Activated CD4-positive, alpha-beta T cell treated with anti-CD3 and anti-CD28 coated beads, Interleukin-2, amount 50 U/mL, for 16 hours (primary cell): Measurements from ENCODE around the gene MNDA.

Source experiments
- DNase-seq: peaks from one replicate; pipeline ENCODE4 v3.0.0-alpha.2; 2020

Gene MNDA

DNA sequence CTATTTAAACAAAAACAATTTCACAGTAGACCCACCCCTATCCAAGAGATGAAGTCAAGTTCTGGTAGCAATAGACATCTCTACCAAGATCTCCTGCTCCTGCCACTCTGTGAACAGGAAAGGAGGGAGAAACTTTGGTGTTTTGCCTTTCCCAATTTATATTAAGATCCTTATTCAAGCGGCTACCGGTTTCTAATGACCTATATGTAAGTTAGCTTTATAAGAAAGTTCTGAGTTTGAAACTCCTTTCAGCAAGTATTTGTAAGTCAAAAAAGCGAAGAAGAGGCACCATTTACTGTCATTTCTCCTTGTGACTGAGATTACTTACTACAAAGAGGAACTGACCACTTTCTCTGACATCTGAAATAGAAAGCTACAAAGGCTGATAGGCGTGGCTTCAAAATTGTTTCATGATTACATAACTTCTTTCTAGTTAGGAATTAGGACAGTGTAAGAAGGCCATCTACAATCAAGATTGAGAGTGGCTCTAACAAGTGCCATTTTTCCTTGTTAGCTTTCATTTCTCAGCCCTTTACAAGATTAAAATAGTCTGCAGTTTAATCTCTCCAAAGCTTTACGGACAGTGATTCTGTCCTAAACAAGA, at the start of gene MNDA:
MNDA (plus strand) TSS at position 448 of the 604 bp plus-strand sequence. CDS start 10,803 bp downstream, outside the sequence.
- no peak for DNase-seq

GRCh38 chr1:158793604-158794003, 37.5 kb upstream of the MNDA start:
- DNase-seq: peak; percentile 29

GRCh38 chr1:158794247-158794646, 36.9 kb upstream of the MNDA start:
- no peak for DNase-seq

- DNase-seq: no peak
Observed at GRCh38 chr1:158798531-158798930, 32.6 kb upstream of the MNDA start.

GRCh38 chr1:158799689-158800088, 31.5 kb upstream of the MNDA start:
- no peak for DNase-seq

- no peak for DNase-seq
Observed at GRCh38 chr1:158800526-158800925, 30.6 kb upstream of the MNDA start.

DNA sequence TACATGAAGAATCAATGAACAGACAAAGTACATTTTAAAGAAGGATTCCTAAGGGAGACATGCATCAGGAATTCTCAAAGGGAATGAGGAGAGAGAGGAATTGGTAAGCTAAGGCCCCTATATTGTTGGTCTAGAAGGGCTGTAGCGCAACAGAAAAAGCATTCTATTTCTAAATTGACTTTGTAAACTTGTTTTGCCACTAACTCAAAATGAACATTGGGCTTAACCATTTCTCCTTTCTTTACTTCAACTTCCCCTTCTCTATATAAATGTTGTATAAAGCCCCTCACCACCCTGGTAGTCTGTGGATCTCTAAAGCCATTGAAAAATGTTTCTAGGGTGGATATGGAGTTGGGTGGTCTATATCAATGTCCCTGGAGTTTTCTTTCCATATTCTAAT, 29.8 kb upstream of the MNDA start:
- DNase-seq: no peak

- DNase-seq: no peak
Observed at GRCh38 chr1:158803678-158804077, 27.5 kb upstream of the MNDA start.

GRCh38 chr1:158806916-158807536, 24.1 kb upstream of the MNDA start:
- DNase-seq: no peak

- no peak for DNase-seq
Observed at GRCh38 chr1:158809256-158809655, 21.9 kb upstream of the MNDA start.

DNA sequence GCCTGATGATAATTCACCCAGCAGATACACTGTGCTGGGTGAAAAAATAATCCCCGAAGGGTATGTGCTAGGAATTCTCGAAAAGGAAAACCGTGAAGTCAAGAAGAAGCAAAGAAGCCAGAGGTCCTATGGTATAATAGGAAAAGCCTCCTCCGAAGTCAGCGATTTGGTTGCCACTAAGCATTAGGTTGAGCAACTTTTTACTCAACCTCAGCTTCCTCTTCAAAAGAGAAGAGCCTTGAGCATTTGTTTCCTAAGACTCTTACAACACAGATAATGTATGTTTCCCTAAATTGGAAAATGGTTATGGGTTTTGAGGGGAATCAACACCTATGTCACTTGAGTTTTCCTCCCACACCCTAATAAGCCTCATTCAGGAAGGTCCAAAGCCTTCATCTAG, 21.3 kb upstream of the MNDA start:
- no peak for DNase-seq

DNA sequence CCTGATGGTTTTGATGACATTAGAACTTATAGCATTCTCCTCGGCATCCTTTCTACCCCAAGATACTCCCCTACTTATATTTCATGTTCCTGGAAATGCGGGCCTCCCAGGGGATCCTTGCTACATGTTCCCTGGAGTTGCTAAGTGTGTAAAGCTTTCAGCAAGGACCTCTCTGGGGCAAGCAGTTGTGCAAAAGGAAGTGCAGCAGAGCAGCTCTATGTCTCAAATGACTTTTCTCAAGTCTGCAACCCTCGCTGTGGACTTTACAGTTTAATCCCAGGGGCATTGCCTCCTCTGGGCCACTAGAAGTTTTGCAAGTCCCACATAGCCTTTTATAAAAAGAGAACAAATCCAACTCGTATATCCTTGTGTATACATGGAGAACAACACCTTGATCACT, 20.8 kb upstream of the MNDA start:
- no peak for DNase-seq

DNA sequence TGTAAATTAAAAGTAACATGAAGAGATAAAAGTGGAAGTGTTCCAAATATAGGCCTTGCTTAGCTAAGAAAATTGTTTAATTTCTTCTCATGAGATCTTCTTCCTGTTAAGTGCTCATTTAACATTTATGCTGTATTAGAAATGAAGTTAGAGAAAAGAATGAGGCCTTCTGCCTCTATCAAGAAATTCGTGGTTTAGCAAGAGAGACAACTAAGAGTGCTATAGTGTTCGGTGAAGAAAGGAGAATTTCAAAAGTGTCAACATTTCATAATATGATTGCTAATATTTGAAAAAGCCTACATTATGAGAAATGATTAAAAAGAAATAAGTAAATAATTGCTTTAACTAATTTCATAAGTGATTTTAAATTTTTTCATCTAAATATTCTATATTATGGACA, 18.8 kb upstream of the MNDA start:
- DNase-seq: no peak

DNA sequence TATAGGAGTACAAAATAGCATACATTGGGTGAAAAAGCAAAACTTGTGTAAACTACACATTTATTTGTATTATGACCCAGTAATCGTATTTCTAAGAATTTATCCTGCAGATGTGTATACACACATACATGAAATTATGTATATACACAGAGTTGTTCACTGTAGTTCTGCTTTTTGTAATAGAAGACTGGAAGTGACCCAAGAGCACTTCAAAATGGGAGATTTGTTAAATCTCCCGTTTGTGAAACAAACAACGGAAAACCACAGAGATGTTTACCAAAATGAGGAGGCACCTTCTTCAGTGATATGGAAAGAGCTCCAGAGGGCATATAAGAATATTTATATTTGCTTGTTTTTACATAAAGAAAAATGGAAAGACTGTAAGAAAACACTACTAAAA, 18.0 kb upstream of the MNDA start:
- DNase-seq: no peak

- no peak for DNase-seq
Observed at GRCh38 chr1:158814970-158815369, 16.2 kb upstream of the MNDA start.

GRCh38 chr1:158818560-158818959, 12.6 kb upstream of the MNDA start:
- no peak for DNase-seq

GRCh38 chr1:158818975-158819431, 12.1 kb upstream of the MNDA start:
- no peak for DNase-seq

DNA sequence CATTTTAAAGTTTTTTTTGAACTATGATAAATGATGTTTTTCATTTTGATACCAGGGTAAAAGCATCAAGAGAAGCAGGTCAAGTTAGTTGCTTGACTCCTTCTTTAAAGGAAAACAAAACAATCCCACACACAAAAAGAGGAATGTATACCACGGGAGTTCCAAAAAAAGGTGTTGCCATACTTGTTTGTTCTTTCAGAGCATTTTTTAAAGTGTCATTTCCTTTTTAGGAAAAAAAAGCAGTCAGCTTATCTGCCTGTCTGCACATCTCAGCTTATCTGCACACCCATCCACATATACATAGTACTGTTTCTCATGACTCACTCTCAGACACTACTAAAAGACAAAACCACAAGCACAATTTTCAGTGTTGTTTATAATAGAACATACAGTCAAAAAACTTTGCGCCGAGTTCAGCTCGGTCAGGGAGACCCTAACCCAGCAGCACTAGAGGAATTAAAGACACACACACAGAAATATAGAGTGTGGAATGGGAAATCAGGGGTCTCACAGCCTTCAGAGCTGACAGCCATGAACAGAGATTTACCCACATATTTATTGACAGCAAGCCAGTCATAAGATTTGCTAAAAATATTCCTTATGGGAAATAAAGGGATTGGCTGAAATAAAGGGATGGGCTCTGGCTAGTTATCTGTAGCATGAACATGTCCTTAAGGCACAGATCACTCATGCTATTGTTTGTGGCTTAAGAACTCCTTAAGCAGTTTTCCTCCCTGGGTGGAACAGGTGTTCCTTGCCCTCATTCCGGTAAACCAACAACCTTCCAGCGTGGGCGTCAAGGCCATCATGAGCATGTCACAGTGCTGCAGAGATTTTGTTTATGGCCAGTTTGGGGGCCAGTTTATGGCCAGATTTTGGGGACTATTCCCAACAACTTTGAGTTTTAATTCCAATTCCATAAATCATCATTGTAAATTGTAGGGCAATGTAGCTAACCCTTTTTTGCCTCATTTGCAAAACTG, 11.4 kb upstream of the MNDA start:
- DNase-seq: peak; percentile 74

- DNase-seq: no peak
Observed at GRCh38 chr1:158821723-158822122, 9.4 kb upstream of the MNDA start.

- DNase-seq: no peak
Observed at GRCh38 chr1:158830074-158830677, 975 bp upstream of the MNDA start.

- no peak for DNase-seq
Observed at GRCh38 chr1:158833264-158833663, 2.1 kb downstream of the MNDA start.

- no peak for DNase-seq
Observed at GRCh38 chr1:158836038-158836437, 4.9 kb downstream of the MNDA start.

DNA sequence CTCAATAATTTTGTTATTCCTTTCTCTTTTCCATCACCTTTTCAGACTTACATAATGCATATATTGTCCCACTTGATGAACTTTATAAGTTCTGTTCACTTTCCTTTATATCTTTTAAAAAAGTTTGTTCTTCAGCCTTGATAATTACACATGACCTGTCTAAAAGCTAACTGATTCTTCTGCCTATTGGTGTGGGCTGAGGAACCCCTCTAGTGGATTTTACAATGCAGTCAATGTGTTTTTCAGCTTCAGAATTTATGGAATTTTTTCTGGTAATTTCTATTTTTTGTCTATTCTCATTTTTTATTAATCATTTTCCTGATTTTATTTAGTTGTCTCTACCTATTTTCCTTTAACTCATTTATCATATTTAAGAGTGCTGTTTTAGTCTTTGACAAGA, 7.5 kb downstream of the MNDA start:
- DNase-seq: no peak
